Measurements from ENCODE around the gene ZNF606. TPM values are rescaled to one million over a fixed set of nuclear protein-coding genes. Genes with fewer than 3 reads are reported as not detected.

ZNF606 gene
- total and polyA plus RNA-seq, 2 donors (not counting 3 experiments of a cell fraction or from before 2014, with no cell fraction given), result 4.6 to 10.8 TPM

DNA sequence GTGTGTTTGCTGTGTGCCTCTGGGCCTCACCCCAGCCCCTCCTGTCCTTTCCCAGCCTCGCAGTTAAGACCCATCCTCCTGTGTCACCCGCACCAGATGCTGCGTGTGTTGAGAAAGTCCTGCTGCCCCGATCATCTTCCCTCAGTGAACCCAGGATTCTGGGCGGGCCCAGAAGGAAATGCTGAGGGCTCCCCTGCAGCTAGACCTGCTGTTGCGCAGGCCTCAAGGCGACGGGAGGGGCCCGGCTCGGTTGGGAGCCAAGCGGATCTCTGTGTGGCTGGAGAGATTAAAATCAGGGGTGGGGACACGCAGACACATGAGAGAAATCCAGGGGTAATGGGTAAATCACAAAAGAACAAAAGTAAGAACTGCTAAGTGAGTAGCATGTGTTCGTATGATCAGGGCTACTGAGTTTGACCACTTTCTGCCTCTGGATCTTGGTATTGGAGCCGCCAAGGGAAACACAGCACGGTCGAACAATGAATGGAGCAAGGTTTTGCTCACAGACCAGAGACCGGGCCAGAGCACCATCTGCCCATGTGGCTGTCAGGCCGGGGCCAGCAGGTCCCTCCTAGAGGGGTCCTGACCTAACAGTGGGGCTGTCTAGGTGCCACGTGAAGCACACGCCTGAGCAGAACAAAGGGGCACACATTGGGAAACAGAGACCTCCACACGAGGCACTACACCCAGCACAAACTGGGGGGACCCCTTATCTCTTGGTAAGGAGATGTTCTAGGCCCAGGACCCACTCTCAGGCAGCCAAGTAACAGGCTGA is 38.3 kb upstream of the ZNF606 start:
- no peak overlapping the region for H3K27ac ChIP-seq (ENCODE audit: insufficient read depth, low read depth, low read length)
- no peaks in the 10 kb centered on the region for H3K79me2 ChIP-seq (ENCODE audit: control insufficient read depth, insufficient read depth, low read length)
- no peaks in the 10 kb centered on the region for H3K9me1 ChIP-seq (replicated peaks; ENCODE audit: control insufficient read depth, extremely low read depth, insufficient read depth, low read length)
- H3K27me3 ChIP-seq (ENCODE audit: control insufficient read depth in 2 of 2, insufficient read depth in 2 of 2, low read length in 2 of 2), result no peaks in the 10 kb centered on the region
- peaks cover 6% of the 10 kb centered on the region for H3K9me3 ChIP-seq (replicated peaks; ENCODE audit: control insufficient read depth, insufficient read depth, low read length)
- no peak overlapping the region for H3K4me3 ChIP-seq (replicated peaks in 1 of 3; ENCODE audit: insufficient read depth in 1 of 3, low read depth in 1 of 3, low read length in 3 of 3)
- no peaks in the 10 kb centered on the region for H3K4me1 ChIP-seq (ENCODE audit: control insufficient read depth, extremely low read depth, insufficient read depth, low read length)
- dilution Hi-C loops (cut with MboI; ENCODE audit: extremely low pct_ligation_motif_present, low sequenced_read_pairs) (no loop called here), intact Hi-C loops (cut with micrococcal nuclease) (no loop called here)
- H2AFZ ChIP-seq (ENCODE audit: low read depth, low read length), result no peak overlapping the region
- CTCF ChIA-PET, result no interaction called here
- FAIRE-seq (no peak), DNase-seq (ENCODE audit: low read depth, low spot score) (no peak)
- H3K9ac ChIP-seq (replicated peaks; ENCODE audit: extremely low read depth, insufficient read depth, low read length), result no peak overlapping the region
- no peak for TF ChIP-seq FOS (IDR thresholded peaks at IDR 0.05; ENCODE audit: borderline replicate concordance, insufficient read depth, low read length)
- TF ChIP-seq POLR2A (IDR thresholded peaks at IDR 0.05; ENCODE audit: low read depth, low read length), result no peak
- no peak for TF ChIP-seq GATA2 (IDR thresholded peaks at IDR 0.05; ENCODE audit: insufficient read depth, insufficient read length, low read depth, low read length)
- TF ChIP-seq MYC (IDR thresholded peaks at IDR 0.05; ENCODE audit: low read depth, low read length), result no peak
- no peak for TF ChIP-seq MAX (IDR thresholded peaks at IDR 0.05; ENCODE audit: insufficient read depth, insufficient read length)
- no peak for TF ChIP-seq JUN (IDR thresholded peaks at IDR 0.05; ENCODE audit: borderline replicate concordance, insufficient read depth, insufficient read length, low read depth)
- TF ChIP-seq POLR2AphosphoS5 (IDR thresholded peaks at IDR 0.05; ENCODE audit: insufficient read depth, low read depth, low read length), result no peak
- TF ChIP-seq EZH2 (IDR thresholded peaks at IDR 0.05; ENCODE audit: borderline replicate concordance, low read depth, low read length, severe bottlenecking), result no peak
- TF ChIP-seq, protein P1, sequence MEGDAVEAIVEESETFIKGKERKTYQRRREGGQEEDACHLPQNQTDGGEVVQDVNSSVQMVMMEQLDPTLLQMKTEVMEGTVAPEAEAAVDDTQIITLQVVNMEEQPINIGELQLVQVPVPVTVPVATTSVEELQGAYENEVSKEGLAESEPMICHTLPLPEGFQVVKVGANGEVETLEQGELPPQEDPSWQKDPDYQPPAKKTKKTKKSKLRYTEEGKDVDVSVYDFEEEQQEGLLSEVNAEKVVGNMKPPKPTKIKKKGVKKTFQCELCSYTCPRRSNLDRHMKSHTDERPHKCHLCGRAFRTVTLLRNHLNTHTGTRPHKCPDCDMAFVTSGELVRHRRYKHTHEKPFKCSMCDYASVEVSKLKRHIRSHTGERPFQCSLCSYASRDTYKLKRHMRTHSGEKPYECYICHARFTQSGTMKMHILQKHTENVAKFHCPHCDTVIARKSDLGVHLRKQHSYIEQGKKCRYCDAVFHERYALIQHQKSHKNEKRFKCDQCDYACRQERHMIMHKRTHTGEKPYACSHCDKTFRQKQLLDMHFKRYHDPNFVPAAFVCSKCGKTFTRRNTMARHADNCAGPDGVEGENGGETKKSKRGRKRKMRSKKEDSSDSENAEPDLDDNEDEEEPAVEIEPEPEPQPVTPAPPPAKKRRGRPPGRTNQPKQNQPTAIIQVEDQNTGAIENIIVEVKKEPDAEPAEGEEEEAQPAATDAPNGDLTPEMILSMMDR (IDR thresholded peaks at IDR 0.05; ENCODE audit: extremely low read depth in 1 of 2, insufficient read depth in 1 of 2, low read depth in 1 of 2, low read length in 2 of 2), result no peak
- no TSS peak for BruUV-seq (replicated peaks)
- no peak overlapping the region for H3K4me2 ChIP-seq (ENCODE audit: insufficient read depth, low read length)
- no peaks in the 10 kb centered on the region for H3K36me3 ChIP-seq (ENCODE audit: control insufficient read depth in 2 of 2, extremely low read depth in 1 of 2, insufficient read depth in 2 of 2, low read length in 2 of 2)
- POLR2A ChIA-PET, result no interaction called here
- H4K20me1 ChIP-seq (replicated peaks; ENCODE audit: control insufficient read depth, extremely low read depth, insufficient read depth, low read length), result no peaks in the 10 kb centered on the region
